RCC 7860 (cell line): Measurements from ENCODE around the gene EDA2R.

Experiments
- DNase-seq: peaks from one replicate; pipeline ENCODE4 v3.0.0-alpha.2; 2015; ENCODE audit warnings: low spot score
- FAIRE-seq: peaks from 2 replicates; lab custom pipeline; 2012; peaks lifted over from hg19 to GRCh38; lab: Jason Lieb, UNC

EDA2R gene

DNA sequence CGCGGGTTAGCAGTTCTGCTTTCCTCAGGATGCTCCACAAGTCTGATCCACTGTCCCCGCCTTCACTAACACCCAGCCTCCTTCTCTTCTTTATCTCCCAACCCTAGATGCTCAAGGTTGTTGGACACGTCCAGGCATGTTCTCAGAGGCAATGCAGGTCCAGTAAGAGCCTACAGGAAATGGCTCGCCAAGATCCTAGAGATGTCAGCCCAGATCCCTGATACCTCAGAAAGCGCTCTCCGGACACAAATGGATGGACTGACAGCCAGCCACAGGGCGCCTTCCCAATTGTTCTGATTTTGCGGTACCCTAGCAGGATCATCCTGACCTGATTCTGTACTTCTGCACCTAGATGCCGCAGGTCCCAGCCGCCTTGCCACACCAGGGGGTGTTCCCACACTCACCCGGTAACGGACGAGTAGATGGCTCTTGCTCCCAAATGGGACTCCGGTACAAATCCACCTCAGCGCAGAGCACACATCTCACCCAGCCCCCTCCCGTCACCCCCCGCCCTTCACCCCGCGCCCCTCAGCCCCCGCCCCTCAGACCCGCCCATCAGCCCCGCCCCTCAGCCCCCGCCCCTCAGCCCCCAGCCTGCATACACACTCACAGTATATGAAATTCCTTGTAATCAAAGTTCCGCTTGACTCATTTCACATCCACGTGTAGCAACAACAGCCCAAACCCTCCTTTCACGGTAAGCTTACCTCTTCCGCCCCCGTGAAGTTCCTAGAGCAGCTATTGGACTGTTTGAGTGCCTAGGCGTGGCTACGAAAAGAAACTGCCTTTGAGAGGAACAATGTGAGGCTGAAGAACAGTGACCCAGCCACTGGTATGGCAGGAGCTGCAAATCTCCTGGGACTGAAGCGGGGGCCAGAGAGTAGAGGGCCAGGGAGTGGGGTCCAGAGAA, at the start of gene EDA2R:
Gene EDA2R (minus strand): TSS at position 488 of the 910 bp plus-strand sequence. CDS start 23,058 bp downstream, outside the sequence.
- FAIRE-seq, result peak; percentile 86
- peak; percentile 83 for DNase-seq

DNA sequence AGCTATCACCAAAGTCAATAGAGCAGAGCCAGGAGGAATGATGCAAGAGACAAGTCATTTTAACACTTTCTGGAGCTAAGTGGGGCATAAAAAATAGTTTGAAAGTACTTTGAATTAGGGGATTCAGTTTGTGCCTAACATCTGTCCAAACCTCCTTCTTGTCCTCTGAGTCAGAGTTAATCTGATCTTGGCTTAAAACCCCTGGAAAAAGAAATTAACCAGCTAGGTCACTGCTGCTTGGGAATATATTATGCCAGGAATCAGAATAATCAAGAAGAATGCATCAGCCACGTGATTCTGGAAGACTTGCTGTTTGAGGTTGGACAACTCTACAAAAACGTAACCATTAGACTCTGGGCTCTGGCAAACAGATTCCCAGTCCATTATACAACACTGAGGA, 45.3 kb upstream of the EDA2R start:
- FAIRE-seq, result no peak
- no peak for DNase-seq

- FAIRE-seq (peak; percentile 45), DNase-seq (no peak)
These were observed 41.6 kb upstream of the EDA2R start for GRCh38 chrX:66680451-66680850.

DNA sequence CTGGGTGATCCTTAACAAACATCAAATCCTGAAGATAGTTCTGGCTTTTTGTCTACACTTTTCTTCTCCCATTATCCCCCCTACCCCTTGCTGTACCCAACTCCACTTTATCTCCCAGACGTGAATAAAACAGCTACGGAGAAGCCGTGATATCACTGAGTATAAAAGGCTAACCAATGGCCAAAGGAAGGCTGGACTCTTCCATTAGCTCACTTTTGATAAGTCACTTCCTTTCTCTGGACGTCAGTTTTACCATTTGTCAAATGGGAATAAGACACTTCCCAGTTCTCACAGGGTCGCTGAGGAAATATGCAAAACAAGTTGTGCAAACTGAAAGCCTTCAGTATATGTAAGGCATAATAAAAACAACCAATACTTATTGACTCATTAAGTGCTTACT, 38.6 kb upstream of the EDA2R start:
- DNase-seq (no peak), FAIRE-seq (no peak)

DNA sequence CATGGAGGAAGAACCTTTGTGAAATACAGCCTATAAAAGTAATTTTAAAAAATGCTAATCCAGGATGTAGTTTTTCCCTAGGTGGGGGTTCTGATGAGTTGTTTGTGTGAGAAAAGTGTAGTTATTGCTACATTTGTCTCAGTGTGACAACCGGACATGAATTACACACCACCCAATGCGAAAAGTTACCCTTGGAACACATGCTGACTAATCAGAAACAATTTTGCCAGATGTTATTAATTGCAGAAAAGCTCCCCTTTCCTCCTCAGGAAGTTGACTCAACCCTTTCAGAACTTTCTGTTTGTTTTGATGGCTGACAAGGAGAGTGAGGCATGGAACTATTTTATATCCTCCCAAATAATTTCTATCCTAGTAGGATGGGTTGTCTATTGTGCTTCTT, 38.1 kb upstream of the EDA2R start:
- DNase-seq, result no peak
- FAIRE-seq, result no peak

DNA sequence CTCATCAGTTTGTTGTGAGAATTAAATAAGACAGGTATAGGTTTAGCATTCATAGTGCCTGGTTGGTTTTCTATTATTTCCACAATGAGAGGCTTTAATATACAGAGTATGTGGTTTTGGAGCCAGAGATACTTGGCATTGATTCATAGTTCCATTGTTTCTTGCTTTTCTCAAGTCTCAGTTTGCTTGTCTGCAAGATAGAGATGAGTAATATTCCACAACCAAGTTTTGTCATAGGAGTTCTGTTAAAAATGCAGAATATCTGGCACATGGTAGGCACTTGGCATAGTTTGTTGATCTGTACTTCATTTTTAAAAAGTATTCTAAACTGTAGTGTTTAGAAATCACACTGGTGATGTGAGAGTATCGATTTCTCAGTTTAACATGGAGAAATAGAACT, 37.5 kb upstream of the EDA2R start:
- FAIRE-seq (no peak), DNase-seq (no peak)

DNA sequence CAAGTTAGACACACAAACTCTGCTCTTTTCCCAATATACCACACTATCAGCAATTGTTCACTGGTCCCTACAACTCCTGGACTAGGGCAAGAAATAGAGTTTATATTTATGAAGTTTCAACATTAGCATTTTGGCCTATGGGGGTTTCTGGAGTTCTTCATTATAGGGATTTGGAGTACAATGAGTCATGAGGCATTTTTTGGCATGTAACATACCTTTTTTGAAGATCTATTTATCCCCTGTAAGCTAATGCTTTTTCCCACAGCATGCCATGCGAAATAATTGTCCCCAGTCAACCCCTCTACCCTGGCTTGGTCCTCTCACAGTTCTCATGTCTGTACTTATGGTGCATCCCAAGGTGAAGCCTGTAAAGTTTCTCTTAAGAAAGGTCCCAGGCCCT, 36.7 kb upstream of the EDA2R start:
- no peak for FAIRE-seq
- no peak for DNase-seq

GRCh38 chrX:66674506-66674905, 35.6 kb upstream of the EDA2R start:
- FAIRE-seq (no peak), DNase-seq (no peak)

DNA sequence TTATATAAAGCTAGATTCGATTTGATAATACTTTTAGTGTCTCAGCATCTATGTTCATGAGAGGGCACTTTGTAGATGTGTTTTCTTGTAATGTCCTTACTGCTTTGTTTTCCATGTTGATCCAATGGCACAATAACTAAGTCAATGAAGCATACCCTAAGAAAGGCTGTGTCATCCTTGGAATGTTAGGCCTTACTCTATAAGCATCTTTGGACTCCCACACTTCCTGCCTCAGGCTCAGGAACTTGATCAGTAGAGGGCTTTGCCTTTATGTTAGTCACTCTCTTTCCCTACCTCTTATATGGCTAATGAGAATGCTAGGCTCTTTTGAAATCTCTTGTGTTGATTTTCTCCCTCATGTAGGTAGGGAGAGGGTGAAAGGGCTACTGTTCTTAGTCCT, 33.2 kb upstream of the EDA2R start:
- FAIRE-seq (no peak), DNase-seq (peak; percentile 18)

GRCh38 chrX:66654411-66654810, 15.5 kb upstream of the EDA2R start:
- DNase-seq, result no peak
- FAIRE-seq, result no peak

DNA sequence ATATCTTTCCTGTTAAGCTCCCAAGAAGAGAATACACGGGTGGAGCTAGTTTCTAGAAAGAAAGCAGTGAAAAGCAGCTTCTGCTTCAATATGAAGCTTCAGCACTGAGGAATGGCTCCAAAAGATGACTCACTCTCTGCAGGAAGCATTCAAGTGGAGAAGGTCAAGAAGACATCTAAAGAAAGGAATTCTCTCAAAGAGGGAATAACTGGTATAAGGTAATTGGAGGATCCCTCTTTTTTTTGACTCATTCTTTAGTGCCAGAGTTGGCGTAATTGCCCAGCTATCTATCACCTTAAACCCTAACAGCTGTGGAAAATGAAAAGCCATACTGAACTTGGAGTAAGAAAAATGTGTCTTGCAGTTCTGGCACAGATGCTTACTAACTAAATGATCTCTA, 3.5 kb downstream of the EDA2R start:
- peak; percentile 95 for FAIRE-seq
- DNase-seq, result peak; percentile 82

GRCh38 chrX:66634272-66634671, 4.6 kb downstream of the EDA2R start:
- no peak for FAIRE-seq

GRCh38 chrX:66633541-66633940, 5.3 kb downstream of the EDA2R start:
- peak; percentile 68 for DNase-seq

More at GRCh38 chrX:66634272-66634671, 4.6 kb downstream of the EDA2R start:
- peak; percentile 17 for DNase-seq

GRCh38 chrX:66632981-66633380, 5.9 kb downstream of the EDA2R start:
- FAIRE-seq, result no peak
- DNase-seq, result no peak

More at GRCh38 chrX:66633541-66633940, 5.3 kb downstream of the EDA2R start:
- FAIRE-seq, result peak; percentile 75

DNA sequence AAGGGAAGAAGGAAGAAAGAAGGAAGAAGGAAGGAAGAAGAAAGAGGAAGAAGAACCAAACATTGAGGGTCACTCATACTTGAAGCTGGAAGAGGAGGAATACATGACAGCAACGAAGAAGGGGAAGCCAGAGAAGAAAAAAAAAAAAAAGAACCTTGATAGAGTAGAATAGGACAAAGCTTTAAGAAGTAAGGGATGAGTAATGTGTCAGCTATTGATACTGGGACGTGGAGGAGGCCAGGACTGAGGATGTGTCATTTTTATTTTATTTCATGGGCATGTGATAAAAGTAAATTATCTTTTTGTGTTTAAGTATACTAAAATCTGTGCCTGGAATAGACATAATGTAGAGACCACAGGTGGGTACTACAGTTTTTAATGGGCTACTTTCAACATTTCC, 6.4 kb downstream of the EDA2R start:
- FAIRE-seq (peak; percentile 72), DNase-seq (peak; percentile 27)

- DNase-seq, result no peak
These were observed 13.4 kb downstream of the EDA2R start for GRCh38 chrX:66625525-66625924.

GRCh38 chrX:66622209-66622608, 16.7 kb downstream of the EDA2R start:
- no peak for FAIRE-seq
- no peak for DNase-seq

More at GRCh38 chrX:66625525-66625924, 13.4 kb downstream of the EDA2R start:
- no peak for FAIRE-seq

GRCh38 chrX:66616944-66617343, 21.9 kb downstream of the EDA2R start:
- no peak for DNase-seq
- FAIRE-seq, result no peak

DNA sequence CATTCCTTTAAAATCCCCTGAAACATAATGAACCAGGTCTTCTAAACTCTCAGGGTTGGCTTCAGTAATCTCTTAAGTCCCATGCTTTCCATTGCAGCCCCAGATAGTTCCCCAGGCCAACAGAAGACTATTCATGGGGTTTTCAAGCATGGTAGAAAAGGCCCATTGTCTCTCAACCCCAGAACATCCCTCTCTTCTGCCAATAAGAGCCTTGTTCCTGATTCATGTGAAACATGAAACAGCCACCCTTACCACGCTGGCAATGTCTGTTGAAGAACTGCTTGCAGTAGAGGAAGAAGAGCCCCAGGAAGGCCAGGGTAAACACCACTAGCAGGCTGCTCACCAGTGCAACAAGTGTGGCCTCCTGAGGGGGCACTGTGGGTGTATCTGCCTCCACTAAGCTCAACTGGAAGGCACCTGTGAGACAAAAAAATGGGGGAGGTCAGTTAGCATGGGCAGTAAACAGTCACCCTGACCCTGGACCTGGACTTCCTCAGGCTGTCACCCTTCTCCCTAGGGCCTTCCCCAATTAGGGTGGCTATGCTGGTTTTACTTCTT, 36.4 kb downstream of the EDA2R start:
- no peak for DNase-seq

DNA sequence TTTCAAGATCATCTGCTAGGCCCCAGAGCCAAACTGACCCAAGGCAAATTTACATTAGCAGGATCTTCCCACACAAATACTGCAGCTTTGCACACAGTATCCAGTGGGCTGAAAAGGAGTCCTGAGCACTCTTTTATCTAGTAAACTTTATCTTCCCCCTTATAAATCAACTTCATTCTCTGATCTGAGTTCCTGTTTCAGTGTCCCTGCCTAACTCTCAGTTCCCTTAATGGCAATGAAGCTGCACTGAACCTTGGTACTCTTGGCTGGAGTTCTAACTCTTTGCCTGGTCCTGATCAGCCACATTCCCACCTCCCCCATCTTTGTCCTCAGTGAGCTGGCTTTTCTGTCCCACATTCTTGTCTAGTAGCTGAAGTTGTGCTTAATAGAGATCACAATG, 37.4 kb downstream of the EDA2R start:
- DNase-seq (no peak), FAIRE-seq (no peak)

More for the DNA sequence above, 36.4 kb downstream of the EDA2R start:
- FAIRE-seq, result no peak

- no peak for FAIRE-seq
- no peak for DNase-seq
These were observed 59.7 kb downstream of the EDA2R start for GRCh38 chrX:66579219-66579618.

GRCh38 chrX:66553973-66554372, 84.9 kb downstream of the EDA2R start:
- no peak for FAIRE-seq
- DNase-seq, result no peak
